GM18511 (cell line): Measurements from ENCODE around the gene ITSN1.
"Not testable (repeated sequence)": the region's sequence is repeated elsewhere in the genome, so short reads cannot be mapped to it uniquely, and the experiment has no call there.

Source experiments
- ATAC-seq: cut with Tn5 transposase; IDR thresholded peaks from one replicate; pipeline ENCODE4 v1.9.1; 2021; ENCODE audit warnings: mild to moderate bottlenecking, moderate library complexity; ENCODE audit not compliant: unreplicated experiment

ITSN1 gene

GRCh38 chr21:33650929-33651509, 8.7 kb downstream of the ITSN1 start:
- no peak for ATAC-seq

GRCh38 chr21:33651965-33652680, 9.8 kb downstream of the ITSN1 start:
- no peak for ATAC-seq

- ATAC-seq, result no peak
These were observed 12.1 kb downstream of the ITSN1 start for GRCh38 chr21:33654412-33654811.

GRCh38 chr21:33655588-33656221, 13.4 kb downstream of the ITSN1 start:
- no peak for ATAC-seq

GRCh38 chr21:33657124-33657820, 15.0 kb downstream of the ITSN1 start:
- ATAC-seq, result no peak

GRCh38 chr21:33658919-33659567, 16.7 kb downstream of the ITSN1 start:
- no peak for ATAC-seq

- no peak for ATAC-seq
These were observed 17.3 kb downstream of the ITSN1 start for GRCh38 chr21:33659568-33659949.

GRCh38 chr21:33660406-33660805, 18.1 kb downstream of the ITSN1 start:
- ATAC-seq, result no peak

GRCh38 chr21:33661146-33661545, 18.8 kb downstream of the ITSN1 start:
- ATAC-seq, result no peak

GRCh38 chr21:33662046-33662445, 19.7 kb downstream of the ITSN1 start:
- no peak for ATAC-seq

- ATAC-seq, result no peak
These were observed 20.9 kb downstream of the ITSN1 start for GRCh38 chr21:33663241-33663640.

- no peak for ATAC-seq
These were observed 21.8 kb downstream of the ITSN1 start for GRCh38 chr21:33664135-33664534.

- ATAC-seq, result no peak
These were observed 23.9 kb downstream of the ITSN1 start for GRCh38 chr21:33666153-33666552.

- no peak for ATAC-seq
These were observed 25.3 kb downstream of the ITSN1 start for GRCh38 chr21:33667636-33668035.

GRCh38 chr21:33668180-33668579, 25.9 kb downstream of the ITSN1 start:
- ATAC-seq, result no peak

GRCh38 chr21:33668620-33669019, 26.3 kb downstream of the ITSN1 start:
- ATAC-seq, result no peak

- ATAC-seq, result no peak
These were observed 28.0 kb downstream of the ITSN1 start for GRCh38 chr21:33670076-33670978.

GRCh38 chr21:33673473-33673872, 31.2 kb downstream of the ITSN1 start:
- no peak for ATAC-seq

GRCh38 chr21:33674226-33674625, 31.9 kb downstream of the ITSN1 start:
- ATAC-seq, result no peak

GRCh38 chr21:33676666-33677065, 34.4 kb downstream of the ITSN1 start:
- ATAC-seq, result not testable (repeated sequence)
